AG04450 (cell line): ENCODE results near the gene FGF10. TPM values are rescaled to one million over a fixed set of nuclear protein-coding genes. Genes with fewer than 3 reads are reported as not detected.

Experiments
- CTCF ChIA-PET: fragments of 300-600, 350-600 bp; formaldehyde crosslinking; extraction: SDS; loops from one replicate; lab custom pipeline; 2022; ENCODE audit warnings: antibody characterized with exemption, inconsistent platforms; lab: Charles Lee
- POLR2A ChIA-PET: fragments of 350-600 bp; formaldehyde crosslinking; extraction: SDS; loops from one replicate; lab custom pipeline; 2021; ENCODE audit warnings: antibody characterized with exemption, inconsistent platforms; lab: Yijun Ruan, JAX
- DNase-seq: peaks from one replicate; pipeline ENCODE4 v3.0.0-alpha.2; 2011; ENCODE audit warnings: low read depth, low spot score
- H3K27ac ChIP-seq: one replicate; pipeline ENCODE4 v1.5.1; 2012; ENCODE audit warnings: low read depth, low read length, control low read depth
- H3K27me3 ChIP-seq: one replicate; pipeline ENCODE4 v1.6.0; 2012; ENCODE audit warnings: low read length; ENCODE audit not compliant: control insufficient read depth, insufficient read depth
- H3K4me3 ChIP-seq: 2 replicates; pipeline ENCODE4 v1.5.1; 2011; ENCODE audit warnings: mild to moderate bottlenecking, low read depth, low read length, control low read depth
- H3K9me3 ChIP-seq: 2 replicates; pipeline ENCODE4 v1.5.1; 2012; ENCODE audit warnings: low read length; ENCODE audit not compliant: control insufficient read depth, insufficient read depth
- polyA plus RNA-seq: library from polyadenylated mRNA; depleted of rRNA; stranded (reverse); fragments of >200 nt; gene quantifications from 2 replicates; pipeline ENCODE4 v1.2.3, GENCODE V29; 2011
- TF ChIP-seq, protein P1 (sequence below): IDR thresholded peaks from 2 replicates; pipeline ENCODE4 v1.5.1; 2011; ENCODE audit warnings: low read depth, low read length, control low read depth, inconsistent platforms

The FGF10 gene
- polyA plus RNA-seq, 1 experiment: 0.10 TPM

DNA sequence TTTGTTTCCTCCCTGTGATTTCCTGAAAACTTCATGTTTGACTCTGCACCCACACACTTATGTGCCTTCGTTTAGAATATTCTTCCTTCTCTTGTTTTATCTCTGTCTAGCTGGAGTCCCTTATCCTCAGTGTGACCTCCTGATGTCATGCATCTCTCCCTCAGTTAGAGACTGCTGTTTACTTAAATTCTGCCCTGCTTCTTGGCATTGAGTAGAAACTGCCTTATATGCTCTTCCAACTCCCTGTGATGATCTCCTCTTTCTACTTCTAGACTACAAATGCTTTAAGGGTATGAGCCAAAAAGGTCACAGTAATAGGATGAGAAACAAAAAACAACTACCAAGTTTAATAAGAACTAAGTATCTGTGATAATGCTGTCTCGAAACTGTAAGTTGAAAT, 12.2 kb downstream of the FGF10 start:
- H3K9me3 ChIP-seq: no peaks in the 10 kb centered on the region
- POLR2A ChIA-PET: no interaction called here
- TF ChIP-seq, protein P1, sequence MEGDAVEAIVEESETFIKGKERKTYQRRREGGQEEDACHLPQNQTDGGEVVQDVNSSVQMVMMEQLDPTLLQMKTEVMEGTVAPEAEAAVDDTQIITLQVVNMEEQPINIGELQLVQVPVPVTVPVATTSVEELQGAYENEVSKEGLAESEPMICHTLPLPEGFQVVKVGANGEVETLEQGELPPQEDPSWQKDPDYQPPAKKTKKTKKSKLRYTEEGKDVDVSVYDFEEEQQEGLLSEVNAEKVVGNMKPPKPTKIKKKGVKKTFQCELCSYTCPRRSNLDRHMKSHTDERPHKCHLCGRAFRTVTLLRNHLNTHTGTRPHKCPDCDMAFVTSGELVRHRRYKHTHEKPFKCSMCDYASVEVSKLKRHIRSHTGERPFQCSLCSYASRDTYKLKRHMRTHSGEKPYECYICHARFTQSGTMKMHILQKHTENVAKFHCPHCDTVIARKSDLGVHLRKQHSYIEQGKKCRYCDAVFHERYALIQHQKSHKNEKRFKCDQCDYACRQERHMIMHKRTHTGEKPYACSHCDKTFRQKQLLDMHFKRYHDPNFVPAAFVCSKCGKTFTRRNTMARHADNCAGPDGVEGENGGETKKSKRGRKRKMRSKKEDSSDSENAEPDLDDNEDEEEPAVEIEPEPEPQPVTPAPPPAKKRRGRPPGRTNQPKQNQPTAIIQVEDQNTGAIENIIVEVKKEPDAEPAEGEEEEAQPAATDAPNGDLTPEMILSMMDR: no peak
- H3K4me3 ChIP-seq: no peak overlapping the region
- no peaks in the 10 kb centered on the region for H3K27me3 ChIP-seq
- CTCF ChIA-PET: no interaction called here
- DNase-seq: no peak
- no peak overlapping the region for H3K27ac ChIP-seq

DNA sequence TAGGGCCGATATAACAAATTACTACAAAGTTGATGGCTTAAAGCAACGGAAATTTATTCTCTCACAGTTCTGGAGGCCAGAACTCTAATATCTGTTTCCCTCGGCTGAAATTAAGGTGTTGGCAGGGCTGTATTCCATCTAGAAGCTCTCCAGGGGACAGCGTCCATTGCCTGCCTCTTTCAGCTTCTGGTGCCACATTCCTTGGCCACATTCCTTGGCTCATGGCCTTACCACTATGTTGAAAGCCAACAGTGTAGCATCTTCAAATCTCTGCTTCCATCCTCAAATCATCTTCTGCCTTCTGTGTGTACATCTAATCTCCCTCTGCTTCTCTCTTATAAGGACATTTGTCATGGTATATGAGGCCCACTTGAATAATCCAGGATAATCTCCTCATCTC, 17.2 kb downstream of the FGF10 start:
- TF ChIP-seq, protein P1: no peak
- no peak overlapping the region for H3K4me3 ChIP-seq
- H3K9me3 ChIP-seq: no peaks in the 10 kb centered on the region
- H3K27ac ChIP-seq: no peak overlapping the region
- no peaks in the 10 kb centered on the region for H3K27me3 ChIP-seq
- CTCF ChIA-PET: no interaction called here
- no peak for DNase-seq
- POLR2A ChIA-PET: no interaction called here

DNA sequence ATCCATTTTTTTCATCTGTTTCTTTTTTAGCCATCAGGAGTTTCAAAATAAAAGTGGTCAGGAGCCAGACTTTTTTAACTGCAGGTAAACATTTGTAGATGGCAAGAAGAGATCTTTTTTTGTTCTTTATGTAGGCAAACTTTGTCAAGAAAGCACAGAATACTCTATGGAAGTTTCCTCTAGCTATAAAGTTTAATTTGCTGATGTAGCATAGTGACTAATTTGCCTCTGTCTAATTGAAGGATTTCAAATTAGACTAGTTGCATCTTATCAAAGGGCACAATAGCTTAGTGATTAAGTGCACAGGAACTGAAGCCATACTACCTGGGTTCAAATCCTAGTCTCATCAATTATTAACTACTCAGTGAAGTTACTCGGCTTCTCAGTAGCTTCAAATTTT, 22.0 kb downstream of the FGF10 start:
- no peaks in the 10 kb centered on the region for H3K9me3 ChIP-seq
- no peak overlapping the region for H3K27ac ChIP-seq
- H3K4me3 ChIP-seq: no peak overlapping the region
- H3K27me3 ChIP-seq: no peaks in the 10 kb centered on the region
- TF ChIP-seq, protein P1: no peak
- ChIA-PET CTCF (interaction anchor here (0.6 kb wide), 1 partner anchor 507 kb away, joined by 5 read pairs; no protein-coding TSS in a partner anchor), POLR2A (no interaction called here)
- DNase-seq: no peak

DNA sequence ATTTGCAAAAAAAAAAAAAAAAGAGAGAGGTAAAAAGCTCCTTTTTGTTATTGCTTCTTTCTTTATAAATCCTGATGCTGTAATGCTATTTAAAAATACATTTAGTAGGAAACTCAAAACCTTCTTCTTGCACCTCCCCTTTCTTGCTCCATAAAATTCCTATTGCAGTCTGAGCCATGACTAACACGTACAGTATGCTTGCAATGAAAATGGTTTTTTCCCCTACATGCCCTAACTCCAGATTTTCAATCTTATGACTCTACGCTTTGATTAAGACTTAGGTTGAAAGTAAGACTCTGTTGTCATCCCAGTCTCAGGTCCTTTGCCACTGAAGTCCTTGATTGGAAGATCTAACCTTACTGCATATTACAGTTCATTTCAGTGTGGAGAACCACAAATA, 23.9 kb downstream of the FGF10 start:
- POLR2A ChIA-PET: no interaction called here
- DNase-seq: no peak
- CTCF ChIA-PET: no interaction called here

DNA sequence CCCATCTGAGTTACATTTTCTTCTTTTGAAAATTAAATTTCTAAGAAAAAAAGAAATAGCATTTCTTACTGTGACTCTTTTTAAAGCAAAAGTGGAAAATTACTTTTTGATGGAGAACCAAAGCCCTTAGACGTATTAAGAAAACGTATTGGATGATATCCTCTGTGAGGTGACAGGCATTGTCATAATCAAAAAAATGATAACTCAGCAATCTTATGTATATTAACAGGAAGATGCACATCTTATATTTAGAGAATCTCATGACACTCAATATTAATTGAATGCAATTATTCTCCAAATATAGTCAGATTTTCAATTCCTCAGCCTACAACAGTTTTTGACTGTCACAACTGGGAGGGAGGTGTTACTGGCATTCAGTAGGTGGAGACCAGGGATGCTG, 25.1 kb downstream of the FGF10 start:
- ChIA-PET CTCF (no interaction called here), POLR2A (no interaction called here)
- H3K27ac ChIP-seq: no peak overlapping the region
- H3K27me3 ChIP-seq: no peaks in the 10 kb centered on the region
- H3K9me3 ChIP-seq: no peaks in the 10 kb centered on the region
- DNase-seq: no peak
- H3K4me3 ChIP-seq: no peak overlapping the region
- TF ChIP-seq, protein P1: no peak

More for the DNA sequence above, 23.9 kb downstream of the FGF10 start:
- Histone ChIP-seq H3K9me3 (no peaks in the 10 kb centered on the region), H3K27me3 (no peaks in the 10 kb centered on the region), H3K27ac (no peak overlapping the region), H3K4me3 (no peak overlapping the region)
- TF ChIP-seq, protein P1: no peak
